GM23338 (cell line): ENCODE measurements around the gene HERC4. TPM values are rescaled to one million over a fixed set of nuclear protein-coding genes. Genes with fewer than 3 reads are reported as not detected.

ENCODE experiments used
- ATAC-seq: fragments of 200-7000 bp; cut with Tn5 transposase; 3 replicates; pipeline ENCODE4 v1.9.1; 2020
- DNase-seq: peaks from one replicate; pipeline ENCODE4 v3.0.0-alpha.2; 2015; ENCODE audit warnings: low spot score
- H2AFZ ChIP-seq: fragments of 200-600 bp; sonication (generic); 2 replicates; pipeline ENCODE4 v1.8.0; 2016; ENCODE audit warnings: antibody characterized with exemption, mild to moderate bottlenecking, moderate library complexity
- H3F3A ChIP-seq: fragments of 200-600 bp; sonication (generic); replicated peaks from 2 replicates; pipeline ENCODE4 v1.8.0; 2017; ENCODE audit warnings: antibody characterized with exemption, mixed run types, low read depth
- H3K27ac ChIP-seq: fragments of 200-600 bp; sonication (generic); 2 replicates; pipeline ENCODE4 v1.6.1; 2016; ENCODE audit warnings: low read depth
- H3K27me3 ChIP-seq: fragments of 200-600 bp; sonication (generic); 2 replicates; pipeline ENCODE4 v1.8.0; 2016; ENCODE audit warnings: mild to moderate bottlenecking, mixed run types, moderate library complexity; ENCODE audit not compliant: insufficient read depth
- H3K36me3 ChIP-seq: fragments of 200-600 bp; sonication (generic); 2 replicates; pipeline ENCODE4 v1.8.0; 2016; ENCODE audit warnings: mild to moderate bottlenecking; ENCODE audit not compliant: insufficient read depth
- H3K4me1 ChIP-seq: fragments of 200-600 bp; sonication (generic); 2 replicates; pipeline ENCODE4 v1.8.0; 2016; ENCODE audit warnings: mild to moderate bottlenecking, moderate library complexity; ENCODE audit not compliant: insufficient read depth
- H3K4me2 ChIP-seq: fragments of 200-600 bp; sonication (generic); 2 replicates; pipeline ENCODE4 v1.7.1; 2017; ENCODE audit warnings: mixed run types
- H3K4me3 ChIP-seq: fragments of 200-600 bp; sonication (generic); 2 replicates; pipeline ENCODE4 v1.6.1; 2016; ENCODE audit warnings: mixed run types
- H3K79me2 ChIP-seq: fragments of 200-600 bp; sonication (generic); replicated peaks from 2 replicates; pipeline ENCODE4 v1.8.0; 2017; ENCODE audit warnings: mild to moderate bottlenecking; ENCODE audit not compliant: insufficient read depth
- H3K9me2 ChIP-seq: fragments of 200-600 bp; sonication (generic); 2 replicates; pipeline ENCODE4 v1.8.0; 2017; ENCODE audit not compliant: insufficient read depth
- H4K20me1 ChIP-seq: fragments of 200-600 bp; sonication (generic); replicated peaks from 2 replicates; pipeline ENCODE4 v1.8.0; 2017; ENCODE audit warnings: mild to moderate bottlenecking; ENCODE audit not compliant: insufficient read depth
- H3K27ac Mint-ChIP-seq: 2 replicates; pipeline ENCODE4 v1.8.0; 2020; ENCODE audit warnings: inconsistent platforms, mild to moderate bottlenecking, moderate library complexity, mixed read lengths
- H3K27me3 Mint-ChIP-seq: 3 replicates; pipeline ENCODE4 v1.8.0; 2022; ENCODE audit warnings: low read depth, mild to moderate bottlenecking, moderate library complexity, mixed read lengths, inconsistent platforms; ENCODE audit not compliant: insufficient read depth, poor library complexity
- H3K36me3 Mint-ChIP-seq: 3 replicates; pipeline ENCODE4 v1.8.0; 2021; ENCODE audit warnings: low read depth, mild to moderate bottlenecking, inconsistent platforms, moderate library complexity, mixed read lengths
- H3K4me1 Mint-ChIP-seq: 3 replicates; pipeline ENCODE4 v1.8.0; 2020; ENCODE audit warnings: mild to moderate bottlenecking, inconsistent platforms, mixed read lengths
- H3K4me3 Mint-ChIP-seq: 3 replicates; pipeline ENCODE4 v1.8.0; 2021; ENCODE audit warnings: moderate library complexity, mild to moderate bottlenecking, inconsistent platforms, mixed read lengths
- H3K9me3 Mint-ChIP-seq: 3 replicates; pipeline ENCODE4 v1.8.0; 2020; ENCODE audit warnings: moderate library complexity, mild to moderate bottlenecking, inconsistent platforms, mixed read lengths
- CREB1 ChIP-seq: fragments of 250-450 bp; sonication (Bioruptor Pico); IDR thresholded peaks from 2 replicates; pipeline ENCODE4 v1.5.0; 2020; ENCODE audit warnings: low read depth, mild to moderate bottlenecking, moderate library complexity
- EZH2 ChIP-seq: fragments of 200-600 bp; sonication (generic); IDR thresholded peaks from one replicate; pipeline ENCODE4 v1.8.0; 2017; ENCODE audit warnings: antibody characterized with exemption, mild to moderate bottlenecking, low read depth; ENCODE audit not compliant: unreplicated experiment
- JUNB ChIP-seq: IDR thresholded peaks from one replicate; pipeline ENCODE4 v1.6.1; 2016; ENCODE audit warnings: antibody characterized with exemption; ENCODE audit not compliant: unreplicated experiment
- NANOG ChIP-seq: IDR thresholded peaks from 2 replicates; pipeline ENCODE4 v1.6.1; 2016; ENCODE audit warnings: antibody characterized with exemption, borderline replicate concordance
- REST ChIP-seq: IDR thresholded peaks from one replicate; pipeline ENCODE4 v1.6.1; 2018; ENCODE audit warnings: antibody characterized with exemption; ENCODE audit not compliant: unreplicated experiment
- STAT1 ChIP-seq: IDR thresholded peaks from one replicate; pipeline ENCODE4 v1.6.1; 2016; ENCODE audit warnings: antibody characterized with exemption; ENCODE audit not compliant: unreplicated experiment
- ZNF331 ChIP-seq: fragments of 250-450 bp; sonication (Bioruptor Pico); IDR thresholded peaks from 2 replicates; pipeline ENCODE4 v1.5.0; 2020; ENCODE audit warnings: low read depth, mild to moderate bottlenecking, moderate library complexity
- polyA plus RNA-seq: library from polyadenylated mRNA; unstranded; fragments of >200 nt; fragmentation: Nextera tagmentation; extraction: Ambion mirVana; gene quantifications from 2 replicates; pipeline ENCODE4 v1.2.1, GENCODE V29; 2016
- total RNA-seq: library from RNA; depleted of rRNA; stranded (reverse); fragments of >200 nt; shearing (Covaris generic); gene quantifications from 2 replicates; pipeline ENCODE4 v1.2.3, GENCODE V29; 2014

The HERC4 gene
- total and polyA plus RNA-seq, 2 experiments from 2014 or later: 20.1 to 67.2 TPM

- no peak for ATAC-seq
- peaks cover 51% of the 10 kb centered on the region for H3K36me3 ChIP-seq
- H3K9me2 ChIP-seq: no peaks in the 10 kb centered on the region
- no peak overlapping the region for H3K27ac ChIP-seq
- no peak for DNase-seq
- TF ChIP-seq STAT1: no peak
- peaks cover 32% of the 10 kb centered on the region for H3K79me2 ChIP-seq
- peaks cover 75% of the 10 kb centered on the region for H3K36me3 Mint-ChIP-seq
- H3K4me1 ChIP-seq: no peaks in the 10 kb centered on the region
- peaks cover 7% of the 10 kb centered on the region; the same call in 2 of the 3 replicates for H3K4me1 Mint-ChIP-seq
- H3K27me3 Mint-ChIP-seq: no peaks in the 10 kb centered on the region
- no peaks in the 10 kb centered on the region for H3K27me3 ChIP-seq
- H3K4me2 ChIP-seq: no peak overlapping the region
- no peak overlapping the region for H3K4me3 Mint-ChIP-seq
- H3K9me3 Mint-ChIP-seq: no peaks in the 10 kb centered on the region
- peaks cover 4% of the 10 kb centered on the region; the same call in 1 of the 2 replicates for H3F3A ChIP-seq
- peak overlapping the region; percentile 26 for H3K27ac Mint-ChIP-seq
- H3K4me3 ChIP-seq: no peak overlapping the region
- peaks cover 16% of the 10 kb centered on the region for H4K20me1 ChIP-seq
- H2AFZ ChIP-seq: no peak overlapping the region
These were observed 160.2 kb downstream of the HERC4 start for GRCh38 chr10:67914777-67915340.

- H3K27me3 ChIP-seq: no peaks in the 10 kb centered on the region
- H3K9me3 Mint-ChIP-seq: no peaks in the 10 kb centered on the region
- peaks cover 90% of the 10 kb centered on the region for H3K36me3 Mint-ChIP-seq
- TF ChIP-seq EZH2 (no peak), ZNF331 (CRISPR knock-in tag) (no peak), JUNB (no peak), CREB1 (CRISPR knock-in tag) (no peak), NANOG (no peak)
- no peak overlapping the region; the same call in 1 of the 2 replicates for H3K27ac ChIP-seq
- H3K27ac Mint-ChIP-seq: no peak overlapping the region; the same call in 1 of the 2 replicates
- H3K4me3 ChIP-seq: no peak overlapping the region
- no peaks in the 10 kb centered on the region for H3K27me3 Mint-ChIP-seq
- H2AFZ ChIP-seq: no peak overlapping the region
- H3K4me3 Mint-ChIP-seq: no peak overlapping the region
- no peak overlapping the region for H3K4me2 ChIP-seq
- ATAC-seq (no peak), DNase-seq (no peak)
- H3K9me2 ChIP-seq: no peaks in the 10 kb centered on the region
- H3K4me1 ChIP-seq: no peaks in the 10 kb centered on the region
- peaks cover 4% of the 10 kb centered on the region; the same call in 1 of the 2 replicates for H3F3A ChIP-seq
- peaks cover 7% of the 10 kb centered on the region; the same call in 2 of the 3 replicates for H3K4me1 Mint-ChIP-seq
- H4K20me1 ChIP-seq: peaks cover 16% of the 10 kb centered on the region
- peaks cover 53% of the 10 kb centered on the region for H3K79me2 ChIP-seq
- peaks cover 69% of the 10 kb centered on the region for H3K36me3 ChIP-seq
These were observed 162.6 kb downstream of the HERC4 start for GRCh38 chr10:67912331-67912946.

GRCh38 chr10:67903581-67903980 is 171.5 kb downstream of the HERC4 start:
- peak overlapping the region; percentile 74 for H3K27ac ChIP-seq
- peaks cover 86% of the 10 kb centered on the region for H3K36me3 Mint-ChIP-seq
- H4K20me1 ChIP-seq: peaks cover 50% of the 10 kb centered on the region
- no peaks in the 10 kb centered on the region for H3K4me1 ChIP-seq
- no peaks in the 10 kb centered on the region for H3K27me3 Mint-ChIP-seq
- peaks cover 3% of the 10 kb centered on the region; the same call in 2 of the 3 replicates for H3K4me1 Mint-ChIP-seq
- H3K4me2 ChIP-seq: no peak overlapping the region
- H3K9me2 ChIP-seq: no peaks in the 10 kb centered on the region
- H3K27ac Mint-ChIP-seq: peak overlapping the region; percentile 31; the same call in 1 of the 2 replicates
- H3F3A ChIP-seq: 0 out of 2 replicates have a peak, but pooled peaks cover 5% of the 10 kb centered on the region
- ATAC-seq: peak; percentile 16; the same call in 1 of the 3 replicates
- H3K36me3 ChIP-seq: peaks cover 62% of the 10 kb centered on the region
- H3K9me3 Mint-ChIP-seq: no peaks in the 10 kb centered on the region
- no peaks in the 10 kb centered on the region for H3K27me3 ChIP-seq
- H3K4me3 ChIP-seq: no peak overlapping the region
- no peak overlapping the region for H2AFZ ChIP-seq
- TF ChIP-seq REST (no peak), NANOG (no peak), CREB1 (CRISPR knock-in tag) (no peak), EZH2 (no peak)
- no peak overlapping the region for H3K4me3 Mint-ChIP-seq
- no peak for DNase-seq
- H3K79me2 ChIP-seq: peaks cover 95% of the 10 kb centered on the region
